Measurements from ENCODE around the gene SHROOM3.

DNA sequence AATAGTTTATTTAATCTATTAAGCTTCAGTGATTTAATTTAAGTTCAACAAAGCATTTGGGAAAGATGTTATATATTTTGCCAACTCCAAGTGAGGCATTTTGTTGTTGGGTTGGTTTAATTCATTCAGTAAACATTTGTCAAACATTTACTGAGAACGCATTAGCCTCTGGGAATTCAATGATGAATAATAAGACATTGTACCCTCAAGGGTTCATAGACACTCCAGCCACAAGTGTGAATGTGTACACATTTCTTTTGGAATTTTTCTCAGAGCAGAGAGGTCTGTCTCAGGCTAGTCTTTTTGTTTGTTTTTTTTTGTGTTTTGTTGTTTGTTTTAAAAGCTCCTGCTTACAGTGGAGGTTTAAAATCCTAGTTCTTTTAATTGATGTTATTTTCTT, 259.0 kb downstream of the SHROOM3 start:
- no peak for TF ChIP-seq CEBPB (IDR thresholded peaks at IDR 0.05)
- TF ChIP-seq RAD21 (IDR thresholded peaks at IDR 0.05; ENCODE audit: low read depth): no peak
- TF ChIP-seq FOXM1 (IDR thresholded peaks at IDR 0.05; ENCODE audit: borderline replicate concordance, low read depth): no peak
- TF ChIP-seq, protein P1, sequence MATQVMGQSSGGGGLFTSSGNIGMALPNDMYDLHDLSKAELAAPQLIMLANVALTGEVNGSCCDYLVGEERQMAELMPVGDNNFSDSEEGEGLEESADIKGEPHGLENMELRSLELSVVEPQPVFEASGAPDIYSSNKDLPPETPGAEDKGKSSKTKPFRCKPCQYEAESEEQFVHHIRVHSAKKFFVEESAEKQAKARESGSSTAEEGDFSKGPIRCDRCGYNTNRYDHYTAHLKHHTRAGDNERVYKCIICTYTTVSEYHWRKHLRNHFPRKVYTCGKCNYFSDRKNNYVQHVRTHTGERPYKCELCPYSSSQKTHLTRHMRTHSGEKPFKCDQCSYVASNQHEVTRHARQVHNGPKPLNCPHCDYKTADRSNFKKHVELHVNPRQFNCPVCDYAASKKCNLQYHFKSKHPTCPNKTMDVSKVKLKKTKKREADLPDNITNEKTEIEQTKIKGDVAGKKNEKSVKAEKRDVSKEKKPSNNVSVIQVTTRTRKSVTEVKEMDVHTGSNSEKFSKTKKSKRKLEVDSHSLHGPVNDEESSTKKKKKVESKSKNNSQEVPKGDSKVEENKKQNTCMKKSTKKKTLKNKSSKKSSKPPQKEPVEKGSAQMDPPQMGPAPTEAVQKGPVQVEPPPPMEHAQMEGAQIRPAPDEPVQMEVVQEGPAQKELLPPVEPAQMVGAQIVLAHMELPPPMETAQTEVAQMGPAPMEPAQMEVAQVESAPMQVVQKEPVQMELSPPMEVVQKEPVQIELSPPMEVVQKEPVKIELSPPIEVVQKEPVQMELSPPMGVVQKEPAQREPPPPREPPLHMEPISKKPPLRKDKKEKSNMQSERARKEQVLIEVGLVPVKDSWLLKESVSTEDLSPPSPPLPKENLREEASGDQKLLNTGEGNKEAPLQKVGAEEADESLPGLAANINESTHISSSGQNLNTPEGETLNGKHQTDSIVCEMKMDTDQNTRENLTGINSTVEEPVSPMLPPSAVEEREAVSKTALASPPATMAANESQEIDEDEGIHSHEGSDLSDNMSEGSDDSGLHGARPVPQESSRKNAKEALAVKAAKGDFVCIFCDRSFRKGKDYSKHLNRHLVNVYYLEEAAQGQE (IDR thresholded peaks at IDR 0.05; ENCODE audit: low read depth): no peak
- no peak for TF ChIP-seq EP300 (IDR thresholded peaks at IDR 0.05; ENCODE audit: borderline replicate concordance)
- no peak for TF ChIP-seq TCF12 (IDR thresholded peaks at IDR 0.05; ENCODE audit: low read depth)
- TF ChIP-seq CREB1 (IDR thresholded peaks at IDR 0.05; ENCODE audit: low read depth): no peak

All from Ishikawa (cell line).